GM19397 (cell line): Measurements from ENCODE around the gene PLIN3.
"Not testable (repeated sequence)": the region's sequence is repeated elsewhere in the genome, so short reads cannot be mapped to it uniquely, and the experiment has no call there.

ENCODE experiments used
- ATAC-seq: cut with Tn5 transposase; IDR thresholded peaks from one replicate; pipeline ENCODE4 v1.9.1; 2021; ENCODE audit warnings: mild to moderate bottlenecking, moderate library complexity; ENCODE audit not compliant: unreplicated experiment

The PLIN3 gene

DNA sequence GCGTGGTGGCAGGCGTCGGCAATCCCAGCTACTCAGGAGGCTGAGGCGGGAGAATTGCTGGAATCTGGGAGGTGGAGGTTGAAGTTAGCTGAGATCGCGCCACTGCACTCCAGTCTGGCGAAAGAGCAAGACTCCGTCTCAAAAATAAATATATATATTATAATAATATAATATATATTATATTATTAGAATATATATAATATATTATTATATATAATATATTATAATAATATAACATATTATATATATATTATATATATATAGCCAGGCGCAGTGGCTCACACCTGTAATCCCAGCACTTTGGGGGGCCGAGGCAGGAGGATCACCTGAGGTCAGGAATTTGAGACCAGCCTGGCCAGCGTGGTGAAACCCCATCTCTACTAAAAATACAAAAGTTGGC, 25.5 kb upstream of the PLIN3 start:
- ATAC-seq: not testable (repeated sequence)

DNA sequence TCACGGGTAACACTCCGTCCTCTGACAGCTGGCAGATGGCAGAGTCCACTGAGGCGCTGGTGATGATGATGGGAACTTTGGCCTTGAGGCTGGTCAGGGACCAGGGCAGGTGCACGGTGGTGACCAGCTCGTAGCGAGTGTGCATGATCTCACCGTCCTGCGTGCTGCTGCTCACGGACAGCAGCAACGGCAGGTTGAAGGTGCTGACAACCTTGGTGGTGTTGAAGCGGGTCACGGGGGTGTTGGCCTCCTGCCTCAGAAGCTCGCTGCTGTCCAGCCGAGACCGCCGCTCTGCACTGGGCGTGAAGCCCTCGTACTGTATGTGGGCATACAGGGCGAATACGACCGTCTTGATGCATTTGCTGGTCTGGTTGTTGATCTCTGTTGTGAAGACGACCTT, 23.6 kb upstream of the PLIN3 start:
- ATAC-seq: no peak

DNA sequence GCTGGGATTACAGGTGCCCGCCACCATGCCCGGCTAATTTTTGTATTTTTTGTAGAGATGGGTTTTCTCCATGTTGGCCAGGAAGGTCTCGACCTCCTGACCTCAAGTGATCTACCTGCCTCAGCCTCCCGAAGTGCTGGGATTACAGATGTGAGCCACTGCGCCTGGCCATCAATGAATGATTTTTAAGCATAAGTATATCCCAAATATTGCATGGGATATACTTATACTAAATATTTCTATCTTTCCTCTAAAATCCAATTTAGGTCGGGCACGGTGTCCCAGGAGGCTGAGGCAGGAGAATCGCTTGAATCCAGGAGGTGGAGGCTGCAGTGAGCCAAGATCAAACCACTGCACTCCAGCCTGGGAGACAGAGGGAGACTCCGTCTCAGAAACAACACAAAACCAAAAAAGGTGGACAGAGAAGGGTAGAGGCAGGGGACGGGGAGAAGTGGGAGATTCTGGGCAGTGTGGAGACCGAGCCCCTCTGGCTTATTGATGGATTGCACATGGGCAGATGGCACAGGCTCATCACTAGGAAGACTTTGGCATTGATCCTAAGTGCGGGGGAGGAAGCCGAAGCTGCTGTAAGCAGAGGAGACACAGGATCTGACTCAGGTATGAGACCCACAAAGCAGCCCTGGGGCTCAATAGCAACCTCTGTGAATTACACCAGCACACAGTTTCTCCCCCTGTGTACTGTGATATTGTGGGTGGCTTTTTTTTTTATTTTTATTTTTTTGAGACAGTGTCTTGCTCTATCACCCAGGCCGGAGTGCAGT, 21.8 kb upstream of the PLIN3 start:
- no peak for ATAC-seq

DNA sequence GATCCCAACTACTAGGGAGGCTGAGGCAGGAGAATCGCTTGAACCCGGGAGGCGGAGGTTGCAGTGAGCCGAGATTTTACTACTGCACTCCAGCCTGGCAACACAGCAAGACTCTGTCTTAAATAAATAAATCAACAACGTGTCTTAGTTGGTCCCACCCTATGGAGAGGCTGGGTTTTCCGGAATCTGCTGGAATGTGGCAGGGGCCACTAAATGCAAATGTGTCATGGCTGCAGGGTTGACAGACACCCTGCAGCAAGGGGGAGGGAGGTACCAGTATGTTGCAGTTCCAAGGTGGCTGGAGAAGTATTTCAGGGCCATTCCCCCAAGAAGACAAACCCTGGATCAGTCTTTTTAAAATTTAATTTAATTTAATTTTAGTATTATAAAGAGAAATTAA, 20.3 kb upstream of the PLIN3 start:
- ATAC-seq: not testable (repeated sequence)

DNA sequence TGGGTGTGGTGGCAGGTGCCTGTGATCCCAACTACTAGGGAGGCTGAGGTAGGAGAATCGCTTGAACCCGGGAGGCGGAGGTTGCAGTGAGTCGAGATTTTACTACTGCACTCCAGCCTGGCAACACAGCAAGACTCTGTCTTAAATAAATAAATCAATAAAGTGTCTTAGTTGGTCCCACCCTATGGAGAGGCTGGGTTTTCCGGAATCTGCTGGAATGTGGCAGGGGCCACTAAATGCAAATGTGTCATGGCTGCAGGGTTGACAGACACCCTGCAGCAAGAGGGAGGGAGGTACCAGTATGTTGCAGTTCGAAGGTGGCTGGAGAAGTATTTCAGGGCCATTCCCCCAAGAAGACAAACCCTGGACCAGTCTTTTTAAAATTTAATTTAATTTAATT, 17.5 kb upstream of the PLIN3 start:
- not testable (repeated sequence) for ATAC-seq

DNA sequence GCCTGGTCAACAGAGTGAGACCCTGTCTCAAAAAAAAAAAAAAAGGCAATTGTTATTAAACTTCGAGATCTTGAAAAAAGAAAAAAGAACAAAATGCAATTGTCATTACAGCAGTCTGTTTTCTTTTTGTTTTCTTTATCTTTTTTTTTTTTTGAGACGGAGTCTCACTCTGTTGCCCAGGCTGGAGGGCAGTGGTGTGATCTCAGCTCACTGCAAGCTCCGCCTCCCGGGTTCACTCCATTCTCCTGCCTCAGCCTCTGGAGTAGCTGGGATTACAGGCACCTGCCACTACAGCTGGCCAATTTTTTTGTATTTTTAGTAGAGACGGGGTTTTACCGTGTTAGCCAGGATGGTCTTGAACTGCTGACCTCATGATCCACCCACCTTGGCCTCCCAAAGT, 15.4 kb upstream of the PLIN3 start:
- ATAC-seq: not testable (repeated sequence)

DNA sequence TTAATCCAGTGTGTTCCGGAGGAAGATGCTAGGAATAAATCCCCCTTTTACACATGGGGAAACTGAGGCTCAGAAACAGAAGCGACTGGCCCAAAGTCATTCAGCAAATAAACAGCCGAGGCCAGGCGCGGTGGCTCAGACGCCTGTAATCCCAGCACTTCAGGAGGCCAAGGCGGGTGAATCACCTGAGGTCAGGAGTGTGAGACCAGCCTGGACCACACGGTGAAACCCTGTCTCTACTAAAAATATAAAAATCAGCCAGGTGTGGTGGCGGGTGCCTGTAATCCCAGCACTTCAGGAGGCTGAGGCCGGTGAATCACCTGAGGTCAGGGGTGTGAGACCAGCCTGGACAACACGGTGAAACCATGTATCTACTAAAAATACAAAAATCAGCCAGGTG, 11.6 kb upstream of the PLIN3 start:
- no peak for ATAC-seq

DNA sequence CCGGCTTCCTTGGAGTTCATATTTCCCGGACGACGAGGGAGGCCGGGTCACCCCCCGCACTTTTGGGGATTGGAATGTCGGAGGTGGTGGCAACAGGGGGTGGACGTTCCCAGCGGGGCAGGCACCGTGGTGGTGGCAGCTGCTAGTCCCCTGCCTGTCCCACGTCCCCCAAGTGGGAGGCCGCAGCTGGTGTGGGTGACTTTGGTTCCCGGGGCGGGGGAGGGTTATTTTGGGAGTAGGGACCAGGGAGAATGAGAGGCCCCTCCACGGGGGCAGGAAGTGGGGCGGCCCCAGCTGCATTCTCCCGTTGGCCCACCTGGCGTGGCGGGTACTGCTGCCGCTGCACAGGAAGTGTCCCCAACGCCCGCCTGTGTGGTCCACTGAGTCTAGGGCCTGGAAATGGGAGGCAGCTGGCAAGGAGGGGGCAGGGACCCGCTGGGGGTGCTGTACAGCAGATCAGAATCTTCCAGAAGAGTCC, 11.1 kb upstream of the PLIN3 start:
- ATAC-seq: no peak

DNA sequence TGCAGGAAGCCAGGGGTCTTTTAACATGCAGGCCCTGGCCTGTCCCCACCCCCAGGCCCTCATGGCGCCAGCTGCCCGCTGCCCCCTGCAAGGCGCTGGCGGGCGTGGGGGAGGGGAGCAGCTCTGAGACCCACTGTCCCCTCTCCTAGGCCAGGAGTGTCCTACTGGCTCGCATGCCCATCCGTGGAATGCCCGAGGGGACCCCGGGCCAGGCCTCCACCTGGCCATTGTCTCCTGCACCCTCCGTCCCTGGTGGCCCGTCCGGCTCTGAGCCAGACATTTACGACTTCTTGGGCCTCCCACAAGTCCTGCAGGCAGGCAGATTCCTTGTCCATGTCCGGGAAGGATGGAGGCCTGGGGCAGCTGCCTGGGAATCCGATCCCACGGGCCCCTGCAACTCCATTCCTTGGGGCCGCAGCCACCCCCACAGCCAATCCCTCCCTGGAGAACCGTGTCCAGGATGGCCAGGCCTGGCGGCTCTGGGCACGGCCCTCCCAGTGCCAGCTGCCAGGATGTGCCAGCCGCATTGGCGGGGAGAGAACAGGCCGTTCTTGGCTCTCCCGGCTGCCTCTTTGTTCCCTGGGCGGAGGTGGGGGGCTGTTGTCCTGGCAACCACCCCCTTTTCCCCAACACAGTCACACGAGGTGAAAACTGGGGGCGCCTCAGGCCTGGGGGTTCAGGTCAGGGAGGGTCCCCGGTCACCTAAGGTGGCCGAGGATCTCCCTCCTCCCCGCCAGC, 10.5 kb upstream of the PLIN3 start:
- no peak for ATAC-seq

DNA sequence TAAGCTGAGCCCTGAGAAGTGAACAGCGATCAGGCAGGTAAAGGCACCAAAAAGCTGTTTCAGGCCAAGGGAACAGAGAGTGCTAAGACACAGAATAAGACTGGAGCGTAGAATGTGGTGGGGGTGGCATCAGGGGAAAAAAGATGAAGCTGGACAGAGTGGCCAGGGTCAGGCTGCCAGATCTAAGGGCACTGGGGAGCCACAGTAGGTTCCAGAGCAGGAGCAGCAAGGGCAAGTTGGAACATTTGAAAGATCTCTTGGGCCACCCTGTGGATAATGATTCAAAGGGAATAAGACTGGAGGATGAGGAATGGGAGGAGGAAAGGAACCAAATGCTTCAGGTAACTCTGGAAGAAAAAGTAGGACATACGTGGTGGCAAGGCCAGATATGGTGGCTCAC, 6.5 kb upstream of the PLIN3 start:
- no peak for ATAC-seq

DNA sequence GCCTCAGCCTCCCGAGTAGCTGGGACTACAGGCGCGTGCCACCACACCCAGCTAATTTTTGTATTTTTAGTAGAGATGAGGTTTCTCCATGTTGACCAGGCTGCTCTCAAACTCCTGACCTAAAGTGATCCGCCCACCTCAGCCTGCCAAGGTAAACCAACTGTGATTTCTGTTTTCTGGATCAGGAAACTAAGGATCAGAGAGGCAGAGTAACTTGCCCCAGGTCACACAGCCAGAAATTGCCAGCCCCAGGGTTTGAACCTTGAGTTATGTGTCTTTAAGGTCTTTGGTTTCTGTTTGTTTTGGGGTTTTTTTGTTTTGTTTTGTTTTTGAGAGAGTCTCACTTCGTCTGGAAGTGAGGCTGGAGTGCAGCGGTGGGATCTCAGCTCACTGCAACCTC, 4.2 kb upstream of the PLIN3 start:
- no peak for ATAC-seq

DNA sequence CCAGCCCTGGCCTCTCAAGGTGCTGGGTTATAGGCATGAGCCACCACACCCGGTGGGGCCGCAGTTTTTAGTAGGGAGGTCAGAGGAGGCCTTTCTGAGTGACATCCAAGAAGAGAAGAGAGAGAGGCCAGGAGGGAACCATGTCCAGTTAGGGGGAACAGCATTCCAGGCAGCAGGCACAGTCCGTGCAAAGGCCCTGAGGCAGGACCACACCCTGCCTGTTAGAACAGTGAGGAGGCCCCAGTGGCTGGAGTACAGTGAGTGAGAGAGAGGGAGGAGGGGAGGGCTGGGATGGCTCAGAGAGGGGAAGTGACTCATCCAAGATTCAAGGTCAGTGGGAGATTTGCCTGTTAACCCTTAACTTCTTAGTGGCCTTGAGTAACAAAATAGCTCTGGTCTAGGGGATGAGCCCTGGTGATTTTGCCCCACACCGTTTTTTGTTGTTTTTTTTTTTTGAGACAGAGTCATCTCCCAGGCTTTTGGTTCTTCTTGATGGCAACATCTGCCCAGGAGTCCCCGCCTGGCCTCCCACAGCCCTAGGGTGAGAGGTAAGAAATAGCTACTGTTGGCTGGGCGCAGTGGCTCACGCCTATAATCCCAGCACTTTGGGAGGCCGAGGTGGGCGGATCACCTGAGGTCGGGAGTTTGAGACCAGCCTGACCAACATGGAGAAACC, 2.7 kb upstream of the PLIN3 start:
- ATAC-seq: no peak

DNA sequence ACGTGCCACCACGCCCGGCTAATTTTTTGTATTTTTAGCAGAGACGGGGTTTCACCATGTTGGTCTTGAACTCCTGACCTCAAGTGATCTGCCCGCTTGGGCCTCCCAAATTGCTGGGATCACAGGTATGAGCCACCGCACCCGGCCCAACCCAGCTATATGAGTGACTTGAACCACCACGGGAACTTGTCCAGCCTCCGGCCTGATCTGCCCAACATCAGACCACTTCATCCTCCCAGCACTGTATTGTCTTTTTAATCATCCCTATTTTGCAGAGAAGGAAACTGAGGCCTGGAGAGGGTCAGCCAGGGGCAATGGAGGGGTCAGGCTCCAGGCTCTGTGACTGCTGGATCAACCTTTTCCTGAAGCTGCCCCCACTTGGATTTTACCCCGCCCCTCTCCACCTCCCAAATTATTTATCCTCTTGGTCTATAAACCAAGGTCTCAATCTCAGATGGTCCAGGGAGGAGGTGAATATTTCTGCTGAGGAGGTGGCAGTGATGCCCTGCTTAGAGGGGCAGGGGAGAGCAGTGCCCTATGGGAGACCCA, 893 bp upstream of the PLIN3 start:
- no peak for ATAC-seq

DNA sequence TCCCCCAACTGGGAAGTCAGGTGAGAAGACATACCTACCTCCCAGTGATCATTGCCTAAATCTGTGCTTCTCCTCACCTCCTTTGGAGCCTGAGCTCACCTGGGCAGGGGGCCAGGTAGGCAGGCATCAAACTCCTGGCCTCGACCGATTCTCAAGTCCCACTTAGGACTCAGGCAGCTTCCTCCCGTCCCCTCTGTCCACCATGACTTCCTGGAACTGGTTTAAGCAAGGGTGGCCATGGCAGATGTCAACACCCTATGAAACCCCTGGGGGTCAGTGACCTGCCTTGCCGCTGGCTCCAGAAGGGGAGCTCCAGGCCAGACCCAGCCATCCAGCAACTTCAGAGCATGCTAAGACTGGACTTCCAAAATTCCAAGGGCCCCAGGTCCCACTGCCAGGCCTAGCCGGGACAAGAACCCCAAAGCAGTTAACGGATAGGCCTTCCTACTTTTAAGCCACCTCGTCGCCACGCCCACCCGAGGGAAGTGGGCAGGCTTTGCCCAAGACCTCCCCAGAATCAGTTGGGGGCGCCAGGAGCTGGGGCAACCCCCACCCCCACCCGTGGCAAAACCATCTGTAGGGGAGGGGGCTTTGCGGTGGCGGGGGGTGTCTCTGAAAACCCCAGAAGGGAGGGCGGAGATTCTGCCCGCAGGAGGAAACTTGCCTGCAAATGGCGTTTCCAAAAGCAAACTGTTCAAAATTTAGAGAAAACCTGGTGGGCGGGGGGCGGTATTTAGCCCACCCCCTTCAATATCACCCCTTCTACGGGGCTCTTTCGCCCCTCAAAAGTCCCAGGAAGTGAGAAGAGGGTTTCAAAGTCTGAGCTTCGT, 657 bp downstream of the PLIN3 start:
- ATAC-seq: no peak

DNA sequence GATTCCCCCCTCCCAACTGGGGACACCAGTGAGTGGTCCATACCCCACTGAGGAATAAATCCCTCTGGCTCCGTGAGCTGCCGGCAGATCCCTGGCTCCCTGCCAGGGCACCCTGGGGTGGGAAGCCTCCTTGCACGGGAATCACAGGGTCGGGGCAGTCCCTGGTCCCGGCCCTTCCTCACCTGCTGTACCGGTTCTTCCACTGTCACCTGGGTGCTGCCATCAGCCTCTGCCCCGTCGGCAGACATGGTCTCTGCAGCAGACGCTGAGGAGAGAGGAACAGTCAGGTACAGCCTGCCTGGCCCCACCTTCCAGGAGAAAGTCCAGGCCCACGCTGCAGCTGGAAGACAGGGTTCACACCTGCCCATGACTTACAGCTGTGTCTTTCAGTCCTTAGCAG, 6.3 kb downstream of the PLIN3 start:
- ATAC-seq: no peak

DNA sequence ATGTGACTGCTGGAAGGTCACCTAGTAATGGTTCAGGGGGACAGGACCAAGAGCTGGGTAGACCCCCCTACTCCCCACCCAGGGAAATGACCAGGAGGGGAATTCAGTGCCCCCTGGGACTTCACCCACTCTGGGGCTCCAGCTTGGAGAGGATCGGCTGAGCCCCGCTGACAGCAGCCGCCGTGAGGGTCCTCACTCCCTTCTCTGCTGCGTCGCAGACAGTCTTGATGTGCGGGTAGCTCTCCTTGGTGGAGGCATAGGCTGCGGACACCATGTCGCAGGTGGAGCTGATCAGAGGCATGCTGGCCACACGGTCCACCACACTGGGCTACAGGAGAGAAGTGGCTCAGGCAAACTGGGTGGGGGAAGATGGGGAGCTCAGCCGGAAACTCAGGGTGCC, 7.8 kb downstream of the PLIN3 start:
- ATAC-seq: no peak

DNA sequence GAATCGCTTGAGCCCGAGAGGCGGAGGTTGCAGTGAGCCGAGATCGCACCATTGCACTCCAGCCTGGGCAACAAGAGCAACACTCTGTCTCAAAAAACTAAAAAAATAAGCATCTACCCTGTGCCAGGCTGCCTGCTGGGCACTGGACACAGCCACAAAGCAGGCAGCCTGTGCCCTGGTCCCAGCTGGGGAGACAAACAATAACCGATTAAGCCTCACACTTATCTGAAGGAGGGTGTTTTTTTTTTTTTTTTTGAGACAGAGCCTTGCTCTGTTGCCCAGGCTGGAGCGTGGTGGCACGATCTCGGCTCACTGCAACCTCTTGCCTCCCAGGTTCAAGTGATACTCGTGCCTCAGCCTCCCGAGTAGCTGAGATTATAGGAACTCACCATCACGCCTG, 11.0 kb downstream of the PLIN3 start:
- not testable (repeated sequence) for ATAC-seq

DNA sequence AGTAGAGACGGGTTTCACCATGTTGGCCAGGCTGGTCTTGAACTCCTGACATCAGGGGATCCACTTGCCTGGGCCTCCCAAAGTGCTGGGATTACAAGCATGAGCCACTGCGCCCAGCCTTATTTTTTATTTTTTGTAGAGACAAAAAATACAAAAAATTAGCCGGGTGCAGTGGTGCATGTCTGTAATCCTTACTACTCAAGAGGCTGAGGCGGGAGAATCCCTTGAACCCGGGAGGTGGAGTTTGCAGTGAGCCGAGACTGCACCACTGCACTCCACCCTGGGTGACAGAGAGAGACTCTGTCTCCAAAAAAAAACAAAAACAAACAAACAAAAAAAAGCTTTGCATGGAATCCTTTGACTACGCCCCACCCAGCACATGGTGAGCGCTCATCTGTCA, 14.0 kb downstream of the PLIN3 start:
- not testable (repeated sequence) for ATAC-seq

DNA sequence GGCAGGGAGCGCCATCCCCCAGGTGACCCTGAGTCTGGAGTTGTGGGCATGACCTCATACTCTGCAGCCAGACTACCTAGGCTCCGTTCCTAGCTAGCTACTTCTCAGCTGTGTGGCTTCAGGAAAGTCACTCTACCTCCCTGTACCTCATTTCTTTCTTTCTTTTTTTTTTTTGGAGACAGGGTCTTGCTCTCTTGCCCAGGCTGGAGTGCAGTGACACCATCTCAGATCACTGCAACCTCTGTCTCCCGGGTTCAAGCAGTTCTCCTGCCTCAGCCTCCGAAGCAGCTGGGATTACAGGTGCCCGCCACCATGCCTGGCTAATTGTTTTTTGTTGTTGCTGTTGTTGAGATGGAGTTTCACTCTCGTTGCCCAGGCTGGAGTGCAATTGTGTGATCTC, 15.0 kb downstream of the PLIN3 start:
- ATAC-seq: no peak

DNA sequence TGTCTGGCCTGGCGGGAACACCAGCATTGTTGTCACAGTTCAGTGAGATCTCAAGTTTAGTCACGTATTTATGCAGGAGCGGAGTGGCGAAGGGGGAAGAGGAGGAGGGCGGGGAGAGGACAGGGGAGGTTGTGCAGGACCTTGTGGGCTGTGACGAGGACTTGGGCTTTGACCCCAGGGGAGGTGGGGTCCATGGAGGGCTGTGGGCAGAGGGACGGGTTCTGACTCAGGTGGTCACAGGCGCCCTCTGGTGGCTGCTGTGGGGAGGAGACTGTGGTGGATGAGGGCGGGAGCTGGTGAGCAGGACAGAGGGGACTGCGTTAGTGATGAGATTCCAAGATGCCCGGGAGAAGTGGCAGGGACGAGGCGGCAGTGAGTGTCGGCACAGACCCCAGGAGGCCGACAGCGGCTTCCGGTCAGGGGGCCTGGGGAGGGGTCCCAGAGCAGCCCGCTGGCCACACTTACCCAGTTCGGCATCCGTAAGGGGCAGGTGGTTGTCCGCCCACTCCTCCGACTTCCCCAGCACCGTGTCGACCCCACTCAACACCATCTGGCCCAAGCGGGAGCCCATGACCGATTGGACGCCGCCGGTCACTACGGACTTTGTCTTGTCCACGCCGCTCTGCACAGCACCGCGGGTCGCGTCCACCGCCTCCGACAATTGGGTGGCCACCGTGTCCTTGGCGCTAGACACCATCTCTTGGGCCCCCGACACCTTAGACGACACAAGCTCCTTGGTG, 15.7 kb downstream of the PLIN3 start:
- no peak for ATAC-seq
